IMR-90 (cell line): ENCODE measurements around the gene KCNJ6. TPM values are rescaled to one million over a fixed set of nuclear protein-coding genes. Genes with fewer than 3 reads are reported as not detected.

Source experiments
- ATAC-seq: fragments of 200-7000 bp; cut with Tn5 transposase; 2 replicates; pipeline ENCODE4 v1.9.1; 2020; ENCODE audit warnings: low read depth, mild to moderate bottlenecking, moderate library complexity
- BruUV-seq: library from RNA; stranded (reverse); fragments of 400-500 nt; replicated peaks from 2 replicates; lab custom pipeline; 2021; lab: Mats Ljungman, UMichigan
- CTCF ChIA-PET: fragments of 300-600 bp; formaldehyde crosslinking; extraction: SDS; loops from one replicate; lab custom pipeline; 2021; ENCODE audit warnings: antibody characterized with exemption; lab: Yijun Ruan, JAX
- POLR2A ChIA-PET: fragments of 300-600 bp; sonication (Branson Sonifier 250); formaldehyde crosslinking; loops from one replicate; lab custom pipeline; 2022; ENCODE audit warnings: antibody characterized with exemption; ENCODE audit not compliant: unreplicated experiment; lab: Charles Lee
- DNase-seq: peaks from one replicate; pipeline ENCODE4 v3.0.0; 2013
- H2AFZ ChIP-seq: replicated peaks from 2 replicates; pipeline ENCODE3; 2013; ENCODE audit warnings: low read length, mild to moderate bottlenecking; ENCODE audit not compliant: poor library complexity
- H2AK5ac ChIP-seq: 2 replicates; pipeline ENCODE4 v1.6.1; 2013; ENCODE audit warnings: low read depth, low read length, inconsistent platforms
- H2AK9ac ChIP-seq: replicated peaks from 2 replicates; pipeline ENCODE3; 2013; ENCODE audit warnings: mild to moderate bottlenecking, low read depth, low read length, moderate library complexity; ENCODE audit not compliant: poor library complexity
- H2BK120ac ChIP-seq: 2 replicates; pipeline ENCODE4 v1.6.1; 2013; ENCODE audit warnings: low read depth, low read length, inconsistent platforms
- H2BK15ac ChIP-seq: 3 replicates; pipeline ENCODE4 v1.6.1; 2013; ENCODE audit warnings: low read depth, low read length, inconsistent platforms
- H2BK20ac ChIP-seq: 2 replicates; pipeline ENCODE4 v1.6.1; 2013; ENCODE audit warnings: low read depth, mild to moderate bottlenecking, inconsistent platforms, low read length, moderate library complexity
- H2BK5ac ChIP-seq: 2 replicates; pipeline ENCODE4 v1.6.1; 2013; ENCODE audit warnings: mild to moderate bottlenecking, low read depth, low read length, inconsistent platforms; ENCODE audit not compliant: poor library complexity, severe bottlenecking
- H3K14ac ChIP-seq: replicated peaks from 2 replicates; pipeline ENCODE4 v1.6.1; 2013; ENCODE audit warnings: low read depth, low read length, inconsistent platforms
- H3K18ac ChIP-seq: 2 replicates; pipeline ENCODE4 v1.6.1; 2013; ENCODE audit warnings: low read depth, low read length, control low read depth
- H3K23ac ChIP-seq: 2 replicates; pipeline ENCODE4 v1.6.1; 2013; ENCODE audit warnings: low read depth, low read length, inconsistent platforms
- H3K27ac ChIP-seq: 2 replicates; pipeline ENCODE4 v1.5.1; 2013; ENCODE audit warnings: mild to moderate bottlenecking, control low read depth, low read length; ENCODE audit not compliant: insufficient read depth
- H3K27me3 ChIP-seq: 2 replicates; pipeline ENCODE4 v1.6.1; 2013; ENCODE audit warnings: low read length; ENCODE audit not compliant: control insufficient read depth, insufficient read depth
- H3K36me3 ChIP-seq: 2 replicates; pipeline ENCODE4 v1.6.1; 2013; ENCODE audit warnings: low read length, mixed read lengths; ENCODE audit not compliant: control insufficient read depth, insufficient read depth
- H3K4ac ChIP-seq: 2 replicates; pipeline ENCODE4 v1.6.1; 2013; ENCODE audit warnings: low read depth, low read length, inconsistent platforms
- H3K4me1 ChIP-seq: 2 replicates; pipeline ENCODE4 v1.6.1; 2013; ENCODE audit warnings: low read length, mixed read lengths; ENCODE audit not compliant: control insufficient read depth, insufficient read depth
- H3K4me2 ChIP-seq: 2 replicates; pipeline ENCODE4 v1.6.1; 2013; ENCODE audit warnings: low read depth, mild to moderate bottlenecking, control low read depth, low read length, moderate library complexity
- H3K4me3 ChIP-seq: 2 replicates; pipeline ENCODE4 v1.5.1; 2013; ENCODE audit warnings: low read depth, mild to moderate bottlenecking, control low read depth, low read length, moderate library complexity; ENCODE audit not compliant: insufficient read depth
- H3K56ac ChIP-seq: 2 replicates; pipeline ENCODE4 v1.6.1; 2013; ENCODE audit warnings: low read length, inconsistent platforms; ENCODE audit not compliant: insufficient read depth; ENCODE audit errors: extremely low read depth
- H3K79me1 ChIP-seq, 2 experiments: 2 replicates each; pipeline ENCODE4 v1.6.1; 2013; ENCODE audit warnings: low read length in 2 of 2, inconsistent platforms in 1 of 2, low read depth in 1 of 2
- H3K9ac ChIP-seq: 2 replicates; pipeline ENCODE4 v1.6.1; 2013; ENCODE audit warnings: low read depth, low read length, control low read depth
- H3K9me1 ChIP-seq: 2 replicates; pipeline ENCODE4 v1.6.1; 2013; ENCODE audit warnings: low read length, inconsistent platforms; ENCODE audit not compliant: insufficient read depth
- H3K9me3 ChIP-seq: 2 replicates; pipeline ENCODE4 v1.6.1; 2013; ENCODE audit warnings: low read length; ENCODE audit not compliant: control insufficient read depth, insufficient read depth
- H4K20me1 ChIP-seq: 2 replicates; pipeline ENCODE4 v1.6.1; 2013; ENCODE audit warnings: low read length, inconsistent platforms; ENCODE audit not compliant: insufficient read depth
- H4K5ac ChIP-seq: 2 replicates; pipeline ENCODE4 v1.6.1; 2013; ENCODE audit warnings: mild to moderate bottlenecking, low read depth, low read length, control low read depth
- H4K8ac ChIP-seq, 2 experiments: 2 replicates each; pipeline ENCODE4 v1.6.1; 2013; ENCODE audit warnings: low read depth in 2 of 2, low read length in 2 of 2, control low read depth in 1 of 2, inconsistent platforms in 1 of 2
- H4K91ac ChIP-seq: 2 replicates; pipeline ENCODE4 v1.6.1; 2013; ENCODE audit warnings: low read depth, low read length, inconsistent platforms; ENCODE audit not compliant: insufficient read depth
- BHLHE40 ChIP-seq: fragments of 150-350 bp; IDR thresholded peaks from 2 replicates; pipeline ENCODE4 v1.6.1; 2016; ENCODE audit warnings: mild to moderate bottlenecking, low read depth, low read length
- CEBPB ChIP-seq: IDR thresholded peaks from 2 replicates; pipeline ENCODE4 v1.6.1; 2012; ENCODE audit warnings: low read depth, low read length, improper control_type of control experiment
- CHD1 ChIP-seq: IDR thresholded peaks from 2 replicates; pipeline ENCODE4 v1.6.1; 2012; ENCODE audit warnings: low read depth, low read length, improper control_type of control experiment
- CTCF ChIP-seq: conservative IDR thresholded peaks from 2 replicates; pipeline ENCODE4 v1.5.1; 2012; ENCODE audit warnings: mild to moderate bottlenecking, low read depth, low read length, improper control_type of control experiment
- ELK1 ChIP-seq: fragments of 150-350 bp; IDR thresholded peaks from 2 replicates; pipeline ENCODE4 v1.6.1; 2016; ENCODE audit warnings: low read depth, mild to moderate bottlenecking, low read length, moderate library complexity, borderline replicate concordance
- FOS ChIP-seq: fragments of 150-350 bp; IDR thresholded peaks from 2 replicates; pipeline ENCODE4 v1.6.1; 2016; ENCODE audit warnings: low read depth, low read length
- MAFK ChIP-seq: IDR thresholded peaks from 2 replicates; pipeline ENCODE4 v1.6.1; 2012; ENCODE audit warnings: low read depth, low read length, improper control_type of control experiment
- MAZ ChIP-seq: IDR thresholded peaks from 2 replicates; pipeline ENCODE4 v1.6.1; 2012; ENCODE audit warnings: low read depth, mild to moderate bottlenecking, low read length, improper control_type of control experiment, moderate library complexity, borderline replicate concordance
- MXI1 ChIP-seq: IDR thresholded peaks from 2 replicates; pipeline ENCODE4 v1.6.1; 2012; ENCODE audit warnings: low read depth, mild to moderate bottlenecking, low read length, moderate library complexity, borderline replicate concordance
- NFE2L2 ChIP-seq: fragments of 150-350 bp; IDR thresholded peaks from 2 replicates; pipeline ENCODE4 v1.6.1; 2016; ENCODE audit warnings: low read depth, mild to moderate bottlenecking, low read length
- POLR2A ChIP-seq: IDR thresholded peaks from 2 replicates; pipeline ENCODE4 v1.6.1; 2012; ENCODE audit warnings: mild to moderate bottlenecking, low read depth, low read length
- RAD21 ChIP-seq: IDR thresholded peaks from 2 replicates; pipeline ENCODE4 v1.6.1; 2012; ENCODE audit warnings: low read length, improper control_type of control experiment
- RCOR1 ChIP-seq: IDR thresholded peaks from 2 replicates; pipeline ENCODE4 v1.6.1; 2012; ENCODE audit warnings: mild to moderate bottlenecking, low read length, improper control_type of control experiment; ENCODE audit not compliant: insufficient replicate concordance
- RFX5 ChIP-seq: IDR thresholded peaks from 2 replicates; pipeline ENCODE4 v1.8.0; 2012; ENCODE audit warnings: low read depth, mild to moderate bottlenecking, low read length, moderate library complexity
- SMC3 ChIP-seq: fragments of 150-350 bp; IDR thresholded peaks from 2 replicates; pipeline ENCODE4 v1.6.1; 2016; ENCODE audit warnings: low read depth, mild to moderate bottlenecking, antibody characterized with exemption, low read length, moderate library complexity
- USF2 ChIP-seq: fragments of 150-350 bp; IDR thresholded peaks from 2 replicates; pipeline ENCODE4 v1.6.1; 2017; ENCODE audit warnings: mild to moderate bottlenecking, antibody characterized with exemption, low read length, low read depth
- WGBS, 2 experiments: methylation state at CpG; one replicate each; pipeline versions ENCODE4 v1.1.5 to v1.1.7; 2013; ENCODE audit warnings: missing lambda C conversion rate in 2 of 2; ENCODE audit not compliant: insufficient read length in 1 of 2; ENCODE audit errors: extremely low coverage in 2 of 2; 5-methylcytosine and 5-hydroxymethylcytosine counted together
- dilution Hi-C: fragments of 300-500 bp; cut with HindIII; formaldehyde crosslinking; loops from one replicate; pipeline ENCODE4 v1.14.3; 2018; ENCODE audit warnings: low sequenced_read_pairs; ENCODE audit not compliant: unreplicated experiment
- in situ Hi-C: fragments of 300-500 bp; cut with MboI; formaldehyde crosslinking; loops from 3 replicates; pipeline ENCODE4 v1.14.3; 2019; ENCODE audit warnings: low sequenced_read_pairs, inconsistent platforms, mixed read lengths
- intact Hi-C: fragments of 100-400 bp; cut with micrococcal nuclease; formaldehyde crosslinking; loops from 2 replicates; pipeline ENCODE4 v1.10.0; 2022
- polyA plus RNA-seq, 3 experiments: library from polyadenylated mRNA; depleted of rRNA; stranded (reverse); fragments of >200 nt; gene quantifications; 2 replicates each; pipeline ENCODE4 v1.2.3, GENCODE V29; 2012; ENCODE audit warnings: low replicate concordance in 1 of 3
- total RNA-seq: library from RNA; depleted of rRNA; stranded (reverse); fragments of >200 nt; gene quantifications from 2 replicates; pipeline ENCODE4 v1.2.3, GENCODE V29; 2012

KCNJ6 gene
- total and polyA plus RNA-seq, 2 of the 4 experiments (the other 2 are of a cell fraction) = under 0.01 to 0.02 TPM

GRCh38 chr21:37956772-37957171 lies 40.5 kb upstream of the KCNJ6 start:
- dilution Hi-C loops (no loop called here), in situ Hi-C loops (no loop called here), intact Hi-C loops (no loop called here)
- Histone ChIP-seq H3K36me3 (no peaks in the 10 kb centered on the region), H4K5ac (no peak overlapping the region), H3K4me2 (no peak overlapping the region), H3K4ac (no peak overlapping the region), H3K9me3 (no peaks in the 10 kb centered on the region), H4K8ac (no peak overlapping the region), H3K27me3 (peaks cover 18% of the 10 kb centered on the region), H3K23ac (no peak overlapping the region), H3K9me1 (no peaks in the 10 kb centered on the region), H3K56ac (no peak overlapping the region), H3K14ac (no peak overlapping the region), H2AK5ac (no peak overlapping the region), H2BK20ac (no peak overlapping the region), H3K18ac (no peak overlapping the region), H2BK120ac (no peak overlapping the region), H4K20me1 (no peaks in the 10 kb centered on the region), H4K91ac (no peak overlapping the region), H3K79me1 (no peaks in the 10 kb centered on the region), H2BK5ac (no peak overlapping the region), H2AK9ac (no peak overlapping the region), H2AFZ (no peak overlapping the region), H3K4me3 (no peak overlapping the region), H3K9ac (no peak overlapping the region), H3K27ac (no peak overlapping the region), H3K4me1 (no peaks in the 10 kb centered on the region), H2BK15ac (no peak overlapping the region)
- CTCF ChIA-PET = no interaction called here
- 67% methylated on average over 2 of the region's 9 CpGs; no CpG with 5 or more reads in 1 of the 2 experiments for WGBS, 2 experiments
- BruUV-seq = no TSS peak
- no peak for TF ChIP-seq SMC3
- TF ChIP-seq MXI1 = no peak
- TF ChIP-seq POLR2A = no peak
- TF ChIP-seq ELK1 = no peak
- TF ChIP-seq RAD21 = no peak
- TF ChIP-seq BHLHE40 = no peak
- TF ChIP-seq CHD1 = no peak
- TF ChIP-seq RFX5 = no peak
- no peak for TF ChIP-seq MAFK
- no peak for TF ChIP-seq FOS
- TF ChIP-seq CEBPB = no peak
- TF ChIP-seq NFE2L2 = no peak
- no peak for TF ChIP-seq CTCF
- TF ChIP-seq USF2 = no peak
- no peak for TF ChIP-seq RCOR1
- TF ChIP-seq MAZ = no peak
- DNase-seq (no peak), ATAC-seq (no peak)
- POLR2A ChIA-PET = no interaction called here
